ENCODE measurements around the gene CBLB.

The CBLB gene

GRCh38 chr3:105704726-105705410 is 163.9 kb downstream of the CBLB start:
- Histone ChIP-seq H3K4me1 (ENCODE audit: insufficient read depth, low read length) (no peaks in the 10 kb centered on the region), H3K4me3 (ENCODE audit: low read depth in 1 of 2, low read length in 2 of 2) (no peak overlapping the region), H3K27ac (ENCODE audit: low read length) (no peak overlapping the region), H3K36me3 (ENCODE audit: insufficient read depth, low read length) (peaks cover 10% of the 10 kb centered on the region; the same call in 1 of the 2 replicates), H3K79me2 (ENCODE audit: insufficient read depth, low read length) (no peaks in the 10 kb centered on the region), H3K9me3 (ENCODE audit: insufficient read depth, low read length, severe bottlenecking) (no peaks in the 10 kb centered on the region), H2AFZ (ENCODE audit: low read depth, low read length) (no peak overlapping the region), H3K4me2 (ENCODE audit: insufficient read depth, low read length) (no peak overlapping the region), H3K27me3 (ENCODE audit: insufficient read depth, low read length, poor library complexity) (no peaks in the 10 kb centered on the region), H4K20me1 (ENCODE audit: insufficient read depth, low read length) (no peaks in the 10 kb centered on the region), H3K9ac (ENCODE audit: low read depth, low read length) (no peak overlapping the region)
- DNase-seq (no peak), ATAC-seq (ENCODE audit: insufficient read depth, low read depth) (no peak)
- TF ChIP-seq EZH2 (IDR thresholded peaks at IDR 0.05; ENCODE audit: borderline replicate concordance, low read depth, low read length, severe bottlenecking) (no peak), CTCF (IDR thresholded peaks at IDR 0.05; ENCODE audit: borderline replicate concordance, extremely low read depth, low read length, poor library complexity, severe bottlenecking) (no peak)

- Histone ChIP-seq H3K9me3 (ENCODE audit: insufficient read depth, low read length, severe bottlenecking) (no peaks in the 10 kb centered on the region), H3K9ac (ENCODE audit: low read depth, low read length) (no peak overlapping the region), H3K4me1 (ENCODE audit: insufficient read depth, low read length) (no peaks in the 10 kb centered on the region), H4K20me1 (ENCODE audit: insufficient read depth, low read length) (no peaks in the 10 kb centered on the region), H3K4me2 (ENCODE audit: insufficient read depth, low read length) (no peak overlapping the region), H3K27me3 (ENCODE audit: insufficient read depth, low read length, poor library complexity) (no peaks in the 10 kb centered on the region), H3K36me3 (ENCODE audit: insufficient read depth, low read length) (peaks cover 10% of the 10 kb centered on the region; the same call in 1 of the 2 replicates), H3K79me2 (ENCODE audit: insufficient read depth, low read length) (no peaks in the 10 kb centered on the region), H3K4me3 (ENCODE audit: low read depth in 1 of 2, low read length in 2 of 2) (no peak overlapping the region), H2AFZ (ENCODE audit: low read depth, low read length) (no peak overlapping the region), H3K27ac (ENCODE audit: low read length) (no peak overlapping the region)
- DNase-seq (no peak), ATAC-seq (ENCODE audit: insufficient read depth, low read depth) (no peak)
- TF ChIP-seq EZH2 (IDR thresholded peaks at IDR 0.05; ENCODE audit: borderline replicate concordance, low read depth, low read length, severe bottlenecking) (no peak), CTCF (IDR thresholded peaks at IDR 0.05; ENCODE audit: borderline replicate concordance, extremely low read depth, low read length, poor library complexity, severe bottlenecking) (no peak)
Observed at GRCh38 chr3:105700575-105700974, 168.2 kb downstream of the CBLB start.

GRCh38 chr3:105691633-105692032 is 177.2 kb downstream of the CBLB start:
- no peaks in the 10 kb centered on the region for H4K20me1 ChIP-seq (ENCODE audit: insufficient read depth, low read length)
- H3K4me1 ChIP-seq (ENCODE audit: insufficient read depth, low read length), result no peaks in the 10 kb centered on the region
- no peaks in the 10 kb centered on the region for H3K27me3 ChIP-seq (ENCODE audit: insufficient read depth, low read length, poor library complexity)
- no peak overlapping the region for H3K9ac ChIP-seq (ENCODE audit: low read depth, low read length)
- peaks cover 8% of the 10 kb centered on the region; the same call in 1 of the 2 replicates for H3K36me3 ChIP-seq (ENCODE audit: insufficient read depth, low read length)
- no peaks in the 10 kb centered on the region for H3K79me2 ChIP-seq (ENCODE audit: insufficient read depth, low read length)
- no peak overlapping the region for H3K4me3 ChIP-seq (ENCODE audit: low read depth in 1 of 2, low read length in 2 of 2)
- H3K4me2 ChIP-seq (ENCODE audit: insufficient read depth, low read length), result no peak overlapping the region
- TF ChIP-seq CTCF (IDR thresholded peaks at IDR 0.05; ENCODE audit: borderline replicate concordance, extremely low read depth, low read length, poor library complexity, severe bottlenecking) (no peak), EZH2 (IDR thresholded peaks at IDR 0.05; ENCODE audit: borderline replicate concordance, low read depth, low read length, severe bottlenecking) (no peak)
- H2AFZ ChIP-seq (ENCODE audit: low read depth, low read length), result no peak overlapping the region
- H3K27ac ChIP-seq (ENCODE audit: low read length), result no peak overlapping the region
- H3K9me3 ChIP-seq (ENCODE audit: insufficient read depth, low read length, severe bottlenecking), result no peaks in the 10 kb centered on the region
- DNase-seq, result no peak
- ATAC-seq (ENCODE audit: insufficient read depth, low read depth), result no peak
